Measurements from ENCODE around the gene AHCYL2. TPM values are rescaled to one million over a fixed set of nuclear protein-coding genes. Genes with fewer than 3 reads are reported as not detected.
"Not testable (repeated sequence)": the region's sequence is repeated elsewhere in the genome, so short reads cannot be mapped to it uniquely, and the experiment has no call there.

The AHCYL2 gene
- total RNA-seq, 2 donors from 2014 or later = 30.8 to 31.4 TPM

DNA sequence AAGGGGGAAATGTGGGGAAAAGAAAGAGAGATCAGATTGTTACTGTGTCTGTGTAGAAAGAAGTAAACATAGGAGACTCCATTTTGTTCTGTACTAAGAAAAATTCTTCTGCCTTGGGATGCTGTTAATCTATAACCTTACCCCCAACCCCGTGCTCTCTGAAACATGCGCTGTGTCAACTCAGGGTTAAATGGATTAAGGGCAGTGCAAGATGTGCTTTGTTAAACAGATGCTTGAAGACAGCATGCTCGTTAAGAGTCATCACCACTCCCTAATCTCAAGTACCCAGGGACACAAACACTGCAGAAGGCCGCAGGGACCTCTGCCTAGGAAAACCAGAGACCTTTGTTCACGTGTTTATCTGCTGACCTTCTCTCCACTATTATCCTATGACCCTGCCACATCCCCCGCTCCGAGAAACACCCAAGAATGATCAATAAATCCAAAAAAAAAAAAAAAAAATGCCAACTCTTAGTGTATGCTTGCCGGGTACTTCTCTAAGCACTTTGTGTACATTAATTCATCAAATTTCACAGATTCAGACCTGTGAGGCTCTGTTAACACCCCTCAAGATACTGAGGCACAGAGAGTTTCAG is 7.9 kb upstream of the AHCYL2 start:
- not testable (repeated sequence) for H3K27me3 ChIP-seq (ENCODE audit: control insufficient read depth, insufficient read depth, low read length, poor library complexity, severe bottlenecking); H3K27me3 Mint-ChIP-seq (ENCODE audit: insufficient read depth); H3K4me3 ChIP-seq (ENCODE audit: low read length); DNase-seq; H3K9ac ChIP-seq (ENCODE audit: extremely low read depth, low read length, poor library complexity, severe bottlenecking); H3K9me3 ChIP-seq (ENCODE audit: control insufficient read depth, low read length); H3K36me3 ChIP-seq (ENCODE audit: control insufficient read depth, insufficient read depth, low read length); H3K27ac ChIP-seq (ENCODE audit: low read depth, low read length); H3K4me1 Mint-ChIP-seq; H3K4me3 Mint-ChIP-seq; H3K4me1 ChIP-seq (ENCODE audit: control insufficient read depth, insufficient read depth, low read length); H3K27ac Mint-ChIP-seq
- H3K9me3 Mint-ChIP-seq = peaks cover 38% of the 10 kb centered on the region
- peaks cover 28% of the 10 kb centered on the region for H3K36me3 Mint-ChIP-seq (ENCODE audit: low read depth)
- WGBS, 2 experiments (ENCODE audit: insufficient coverage in 1 of 2, insufficient read length in 1 of 2) = 80 to 89% methylated on average over 2 to 6 of the region's 8 CpGs

DNA sequence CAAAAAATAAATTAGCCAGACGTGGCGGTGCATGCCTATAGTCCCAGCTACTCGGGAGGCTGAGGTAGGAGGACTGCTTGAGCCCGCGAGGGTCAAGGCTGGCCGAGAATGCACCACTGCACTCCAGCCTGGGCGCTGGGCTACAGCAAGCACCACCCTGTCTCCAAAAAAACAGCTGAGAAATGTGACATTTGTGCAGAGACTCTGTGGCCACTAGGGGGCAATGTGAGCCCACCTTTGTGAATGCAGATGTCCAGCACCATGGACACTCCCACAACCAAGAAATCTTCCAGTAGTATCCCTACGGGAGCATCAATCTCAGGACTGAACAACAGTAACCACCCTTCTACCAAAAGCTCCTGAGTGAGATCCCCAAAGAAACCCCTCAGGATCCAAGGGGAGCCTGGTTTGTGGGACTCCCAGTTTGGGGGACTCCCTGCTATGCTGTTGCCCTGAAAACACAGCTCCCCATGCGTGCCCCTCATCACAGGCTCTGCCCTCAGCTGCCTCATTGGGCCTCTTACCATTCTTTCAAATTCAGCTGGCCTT is 6.2 kb upstream of the AHCYL2 start:
- Mint-ChIP-seq H3K4me3 (no peak overlapping the region), H3K36me3 (ENCODE audit: low read depth) (peaks cover 17% of the 10 kb centered on the region), H3K9me3 (peaks cover 38% of the 10 kb centered on the region), H3K27ac (no peak overlapping the region), H3K4me1 (no peaks in the 10 kb centered on the region), H3K27me3 (ENCODE audit: insufficient read depth) (no peaks in the 10 kb centered on the region)
- TF ChIP-seq, protein P1, sequence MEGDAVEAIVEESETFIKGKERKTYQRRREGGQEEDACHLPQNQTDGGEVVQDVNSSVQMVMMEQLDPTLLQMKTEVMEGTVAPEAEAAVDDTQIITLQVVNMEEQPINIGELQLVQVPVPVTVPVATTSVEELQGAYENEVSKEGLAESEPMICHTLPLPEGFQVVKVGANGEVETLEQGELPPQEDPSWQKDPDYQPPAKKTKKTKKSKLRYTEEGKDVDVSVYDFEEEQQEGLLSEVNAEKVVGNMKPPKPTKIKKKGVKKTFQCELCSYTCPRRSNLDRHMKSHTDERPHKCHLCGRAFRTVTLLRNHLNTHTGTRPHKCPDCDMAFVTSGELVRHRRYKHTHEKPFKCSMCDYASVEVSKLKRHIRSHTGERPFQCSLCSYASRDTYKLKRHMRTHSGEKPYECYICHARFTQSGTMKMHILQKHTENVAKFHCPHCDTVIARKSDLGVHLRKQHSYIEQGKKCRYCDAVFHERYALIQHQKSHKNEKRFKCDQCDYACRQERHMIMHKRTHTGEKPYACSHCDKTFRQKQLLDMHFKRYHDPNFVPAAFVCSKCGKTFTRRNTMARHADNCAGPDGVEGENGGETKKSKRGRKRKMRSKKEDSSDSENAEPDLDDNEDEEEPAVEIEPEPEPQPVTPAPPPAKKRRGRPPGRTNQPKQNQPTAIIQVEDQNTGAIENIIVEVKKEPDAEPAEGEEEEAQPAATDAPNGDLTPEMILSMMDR (conservative IDR thresholded peaks at IDR 0.05) = peak; percentile 95
- no peak overlapping the region for H3K4me3 ChIP-seq (ENCODE audit: low read length)
- H3K9ac ChIP-seq (ENCODE audit: extremely low read depth, low read length, poor library complexity, severe bottlenecking) = no peak overlapping the region
- no peaks in the 10 kb centered on the region for H3K9me3 ChIP-seq (ENCODE audit: control insufficient read depth, low read length)
- 25 to 28% methylated on average over 7 to 9 of the region's 9 CpGs for WGBS, 2 experiments (ENCODE audit: insufficient coverage in 1 of 2, insufficient read length in 1 of 2)
- peak; percentile 96 for DNase-seq
- no peaks in the 10 kb centered on the region for H3K36me3 ChIP-seq (ENCODE audit: control insufficient read depth, insufficient read depth, low read length)
- H3K27ac ChIP-seq (ENCODE audit: low read depth, low read length) = no peak overlapping the region
- no peaks in the 10 kb centered on the region for H3K4me1 ChIP-seq (ENCODE audit: control insufficient read depth, insufficient read depth, low read length)
- H3K27me3 ChIP-seq (ENCODE audit: control insufficient read depth, insufficient read depth, low read length, poor library complexity, severe bottlenecking) = no peaks in the 10 kb centered on the region

DNA sequence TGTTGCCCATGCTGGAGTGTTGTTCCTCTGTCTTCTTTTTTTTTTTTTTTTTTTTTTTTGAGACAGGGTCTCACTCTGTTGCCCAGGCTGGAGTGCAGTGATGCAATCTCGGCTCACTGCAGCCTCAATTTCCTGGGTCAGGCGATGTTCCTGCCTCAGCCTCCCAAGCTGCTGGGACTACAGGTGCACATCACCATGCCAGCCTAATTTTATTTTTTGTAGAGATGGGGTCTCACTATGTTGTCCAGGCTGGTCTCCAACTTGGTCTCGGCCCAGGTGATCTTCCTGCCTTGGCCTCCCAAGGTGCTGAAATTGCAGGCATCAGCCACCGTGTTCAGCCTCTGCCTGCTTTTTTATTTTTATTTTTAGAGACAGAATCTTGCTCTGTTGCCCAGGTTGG is 5.7 kb upstream of the AHCYL2 start:
- 94% methylated on average over 4 of the region's 4 CpGs for WGBS, 2 experiments (ENCODE audit: insufficient coverage in 1 of 2, insufficient read length in 1 of 2)
- not testable (repeated sequence) for H3K4me3 ChIP-seq (ENCODE audit: low read length); H3K9ac ChIP-seq (ENCODE audit: extremely low read depth, low read length, poor library complexity, severe bottlenecking); H3K27ac ChIP-seq (ENCODE audit: low read depth, low read length); H3K4me1 Mint-ChIP-seq; H3K27ac Mint-ChIP-seq; H3K27me3 Mint-ChIP-seq (ENCODE audit: insufficient read depth); H3K4me1 ChIP-seq (ENCODE audit: control insufficient read depth, insufficient read depth, low read length); DNase-seq; H3K9me3 ChIP-seq (ENCODE audit: control insufficient read depth, low read length); H3K27me3 ChIP-seq (ENCODE audit: control insufficient read depth, insufficient read depth, low read length, poor library complexity, severe bottlenecking); H3K4me3 Mint-ChIP-seq; H3K36me3 ChIP-seq (ENCODE audit: control insufficient read depth, insufficient read depth, low read length)
- peaks cover 13% of the 10 kb centered on the region for H3K36me3 Mint-ChIP-seq (ENCODE audit: low read depth)
- peaks cover 35% of the 10 kb centered on the region for H3K9me3 Mint-ChIP-seq

DNA sequence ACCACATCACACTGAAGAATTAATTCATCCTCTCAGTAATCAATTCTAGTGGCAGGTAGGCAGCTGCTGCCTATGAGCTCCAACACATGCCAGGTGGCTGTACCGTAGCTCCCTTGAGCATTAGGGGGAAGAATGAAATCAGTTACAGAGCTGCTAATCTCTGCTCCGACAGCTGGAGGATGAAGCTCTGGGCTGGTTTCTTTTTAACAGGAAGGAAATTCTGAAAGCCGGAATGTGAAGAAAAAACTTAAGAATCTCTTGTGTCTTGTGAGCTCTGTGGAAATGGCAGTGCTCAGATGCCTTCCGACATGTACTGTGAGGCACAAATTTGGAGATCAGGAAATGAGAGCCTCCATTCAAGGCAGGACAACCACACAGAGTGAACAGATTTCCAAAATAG is 2.8 kb upstream of the AHCYL2 start:
- Mint-ChIP-seq H3K36me3 (ENCODE audit: low read depth) (no peaks in the 10 kb centered on the region), H3K9me3 (peaks cover 7% of the 10 kb centered on the region), H3K27me3 (ENCODE audit: insufficient read depth) (no peaks in the 10 kb centered on the region), H3K4me1 (peaks cover 15% of the 10 kb centered on the region), H3K4me3 (no peak overlapping the region), H3K27ac (no peak overlapping the region)
- Histone ChIP-seq H3K9ac (ENCODE audit: extremely low read depth, low read length, poor library complexity, severe bottlenecking) (no peak overlapping the region), H3K9me3 (ENCODE audit: control insufficient read depth, low read length) (no peaks in the 10 kb centered on the region), H3K4me1 (ENCODE audit: control insufficient read depth, insufficient read depth, low read length) (no peaks in the 10 kb centered on the region), H3K4me3 (ENCODE audit: low read length) (no peak overlapping the region), H3K36me3 (ENCODE audit: control insufficient read depth, insufficient read depth, low read length) (no peaks in the 10 kb centered on the region), H3K27ac (ENCODE audit: low read depth, low read length) (no peak overlapping the region), H3K27me3 (ENCODE audit: control insufficient read depth, insufficient read depth, low read length, poor library complexity, severe bottlenecking) (no peaks in the 10 kb centered on the region)
- DNase-seq = no peak
- TF ChIP-seq, protein P1 (conservative IDR thresholded peaks at IDR 0.05) = no peak
- 85 to 87% methylated on average over 3 to 4 of the region's 4 CpGs for WGBS, 2 experiments (ENCODE audit: insufficient coverage in 1 of 2, insufficient read length in 1 of 2)

Measured in endodermal cell (in vitro differentiated cells).